ENCODE data around the gene KRT4.

- TF ChIP-seq EZH2 (IDR thresholded peaks at IDR 0.05; ENCODE audit: borderline replicate concordance) (no peak), CTCF (IDR thresholded peaks at IDR 0.05; ENCODE audit: poor library complexity) (no peak), EZH2phosphoT487 (IDR thresholded peaks at IDR 0.05; ENCODE audit: low read depth, severe bottlenecking, unreplicated experiment) (no peak)
Observed at GRCh38 chr12:52768479-52769200, 45.3 kb downstream of the KRT4 start.
